SKM-1 treated with dmso at 0.1 percent for 144 hours (cell line): ENCODE measurements around the gene UHMK1.
"Not testable (repeated sequence)": the region's sequence is repeated elsewhere in the genome, so short reads cannot be mapped to it uniquely, and the experiment has no call there.

ENCODE experiments used
- DNase-seq: peaks from one replicate; lab custom pipeline; 2025; ENCODE audit not compliant: unreplicated experiment; lab: John Stamatoyannopoulos, UW

The UHMK1 gene

DNA sequence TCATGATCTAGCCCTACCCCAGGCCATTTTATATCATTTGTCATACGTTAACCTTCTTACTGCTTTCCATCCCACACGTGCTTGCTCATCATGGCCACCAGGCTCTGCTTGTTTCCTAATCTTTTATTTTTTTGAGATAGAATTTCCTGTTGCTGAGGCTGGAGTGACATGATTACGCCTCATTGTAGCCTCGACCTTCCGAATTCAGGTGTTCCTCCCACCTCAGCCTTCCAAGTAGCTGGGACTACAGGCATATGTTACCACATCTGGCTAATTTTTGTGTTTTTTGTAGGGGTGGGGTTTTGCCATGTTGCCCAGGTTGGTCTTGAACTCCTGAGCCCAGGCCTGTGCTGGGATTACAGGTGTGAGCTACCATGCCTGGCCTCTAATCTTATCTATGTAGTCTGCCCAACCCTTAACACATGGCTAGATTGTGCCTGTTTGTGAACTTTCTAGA, 67.2 kb downstream of the UHMK1 start:
- DNase-seq, result no peak

DNA sequence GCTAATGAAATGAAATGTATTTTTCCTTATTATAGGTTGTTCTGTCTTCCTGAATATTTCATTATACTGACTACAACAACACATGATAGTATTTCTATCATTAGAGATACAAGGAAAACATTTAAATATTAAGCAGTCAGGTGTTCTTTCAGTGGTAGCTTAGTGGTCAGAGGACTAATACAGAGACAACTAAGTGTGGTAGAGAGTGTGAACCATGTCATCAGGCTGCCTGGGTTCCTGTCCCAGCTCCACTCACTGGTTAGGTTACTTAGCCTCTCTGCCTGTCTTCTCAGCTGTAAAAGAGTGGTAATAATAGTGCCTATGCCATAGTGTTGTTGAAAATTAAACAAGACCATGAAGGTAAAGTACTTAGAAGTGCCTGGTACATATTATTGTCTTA, 67.8 kb downstream of the UHMK1 start:
- no peak for DNase-seq

DNA sequence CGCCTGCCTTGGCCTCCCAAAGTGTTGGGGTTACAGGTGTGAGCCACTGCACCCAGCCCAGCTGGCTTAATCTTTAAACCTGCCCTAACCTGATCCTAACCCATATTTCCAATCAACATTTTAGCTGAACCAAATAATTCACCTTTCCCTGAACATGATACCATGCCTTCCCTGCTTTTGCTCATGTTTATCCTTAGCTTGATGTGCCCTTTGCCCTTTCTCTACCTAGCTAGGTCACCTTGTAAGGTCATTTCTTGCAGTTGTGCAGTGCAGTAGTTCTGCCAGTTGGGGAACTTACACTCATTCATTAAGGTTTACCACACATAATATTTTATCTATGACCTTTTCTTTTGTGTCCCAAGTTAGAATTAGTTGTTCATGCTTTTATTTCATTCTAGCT, 69.3 kb downstream of the UHMK1 start:
- no peak for DNase-seq

DNA sequence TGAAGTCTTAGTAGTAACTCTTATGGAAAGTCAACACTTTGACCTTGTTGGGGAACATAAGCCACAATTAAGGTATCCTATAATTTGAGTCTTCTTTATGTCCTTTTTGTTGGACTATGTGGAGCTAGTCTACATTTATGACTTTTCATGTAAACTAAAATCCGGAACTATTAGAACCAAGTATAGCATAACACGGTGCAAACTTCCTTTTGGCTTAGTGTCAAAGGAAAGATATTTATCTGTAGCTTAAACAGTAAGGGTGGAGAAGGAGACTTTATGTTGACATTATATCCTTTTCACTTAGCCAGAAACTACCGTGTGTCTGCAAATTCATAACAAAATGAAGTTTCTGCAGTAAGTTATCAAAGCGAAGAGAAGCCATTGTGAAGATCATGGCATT, 71.2 kb downstream of the UHMK1 start:
- no peak for DNase-seq

DNA sequence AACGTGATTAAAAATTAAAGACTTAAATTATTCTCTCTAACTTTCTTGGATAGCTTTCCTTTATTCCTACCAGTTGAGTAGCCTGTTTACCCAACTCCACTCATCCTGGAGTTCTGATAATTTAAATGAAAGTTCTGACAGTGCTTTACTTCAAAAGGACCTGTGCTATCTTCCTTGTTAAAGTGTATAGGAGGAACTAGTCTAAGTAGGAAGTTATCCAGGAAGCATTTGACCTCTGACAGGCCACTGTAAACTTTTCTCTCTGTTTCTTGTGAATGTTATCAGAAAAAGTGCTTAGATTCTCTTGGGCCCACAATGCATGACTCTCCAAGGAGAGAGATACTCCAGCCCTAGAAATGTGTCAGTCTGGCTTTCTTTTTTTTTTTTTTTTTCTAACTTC, 73.1 kb downstream of the UHMK1 start:
- peak; percentile 50 for DNase-seq

DNA sequence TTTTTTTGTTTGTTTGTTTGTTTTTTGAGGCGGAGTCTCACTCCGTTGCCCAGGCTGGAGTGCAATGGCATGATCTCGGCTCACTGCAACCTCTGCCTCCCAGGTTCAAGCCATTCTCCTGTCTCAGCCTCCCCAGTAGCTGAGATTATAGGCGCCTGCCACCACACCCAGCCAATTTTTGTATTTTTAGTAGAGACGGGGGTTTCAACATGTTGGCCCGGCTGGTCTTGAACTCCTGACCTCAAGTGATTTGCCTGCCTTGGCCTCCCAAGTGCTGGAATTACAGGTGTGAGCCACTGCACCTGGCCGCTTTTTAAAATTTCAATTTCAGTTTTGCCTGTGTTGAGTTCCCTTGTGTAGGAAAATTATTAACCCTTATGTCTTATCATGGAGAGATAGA, 73.5 kb downstream of the UHMK1 start:
- DNase-seq, result not testable (repeated sequence)

DNA sequence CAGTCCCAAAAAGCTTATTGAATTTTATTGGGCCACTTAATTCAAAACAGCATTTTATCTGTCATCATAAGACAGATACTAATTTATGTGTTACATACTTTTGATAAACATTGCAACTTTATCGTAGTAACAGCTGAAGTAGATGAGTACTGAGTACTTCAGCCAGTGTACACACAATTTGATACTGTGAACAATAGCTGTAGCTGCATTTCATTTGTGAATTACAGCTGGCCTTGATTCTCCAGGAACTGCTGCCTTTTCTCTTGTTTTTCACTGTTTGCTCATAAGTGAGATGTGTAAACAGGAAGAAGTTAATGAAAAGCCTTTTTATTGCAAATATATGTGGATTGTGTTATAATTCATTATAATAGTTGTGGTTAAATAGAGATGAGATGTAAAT, 74.1 kb downstream of the UHMK1 start:
- DNase-seq, result no peak

DNA sequence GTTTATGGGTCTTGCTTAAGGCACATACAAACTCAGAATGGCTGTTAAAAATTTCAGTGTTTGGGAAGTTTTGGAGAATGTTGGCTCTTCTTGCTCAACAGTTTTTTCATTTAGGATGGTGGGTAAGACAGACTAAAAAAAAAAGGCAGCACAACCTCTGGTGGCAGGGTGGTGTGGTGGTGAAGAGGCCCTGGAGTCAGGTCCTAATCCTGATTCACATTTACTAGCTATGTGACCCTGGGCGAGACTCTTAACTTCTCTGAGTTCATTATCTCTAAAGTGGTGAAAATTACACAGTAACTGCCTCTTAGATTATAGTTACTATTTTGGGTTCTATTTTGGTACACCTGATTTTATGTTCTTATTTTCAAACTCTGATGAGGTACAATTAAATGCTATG, 75.5 kb downstream of the UHMK1 start:
- no peak for DNase-seq

DNA sequence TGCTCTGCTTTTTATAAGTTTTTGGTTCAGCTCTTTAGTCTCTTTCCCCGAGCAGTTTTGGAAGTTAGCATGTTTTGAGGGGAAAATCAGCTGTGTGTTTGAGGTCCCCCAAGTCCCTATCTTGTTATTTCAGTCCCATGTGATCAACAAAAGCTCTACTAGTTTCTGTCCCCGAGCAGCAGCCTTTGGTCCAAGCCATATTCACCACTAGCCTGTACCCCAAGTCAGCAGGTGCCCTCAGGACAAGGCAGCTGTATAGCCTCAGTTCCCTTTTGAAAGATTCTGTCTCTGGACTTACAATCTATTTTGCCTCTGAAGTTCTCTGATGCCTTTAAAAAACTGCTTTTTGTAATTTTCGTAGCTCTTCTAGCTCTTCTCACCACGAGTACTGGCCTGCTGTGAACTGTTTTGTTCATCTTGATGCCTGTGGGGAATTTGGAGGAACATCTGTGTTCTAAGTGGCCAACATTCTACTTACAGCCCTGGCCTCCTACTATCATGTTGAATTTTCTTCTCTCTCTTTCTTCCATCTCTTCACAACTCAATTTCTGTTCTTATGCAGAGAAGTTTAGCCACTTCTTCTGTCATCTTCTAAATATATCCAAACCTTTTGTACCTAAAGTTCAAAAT, 80.6 kb downstream of the UHMK1 start:
- no peak for DNase-seq

DNA sequence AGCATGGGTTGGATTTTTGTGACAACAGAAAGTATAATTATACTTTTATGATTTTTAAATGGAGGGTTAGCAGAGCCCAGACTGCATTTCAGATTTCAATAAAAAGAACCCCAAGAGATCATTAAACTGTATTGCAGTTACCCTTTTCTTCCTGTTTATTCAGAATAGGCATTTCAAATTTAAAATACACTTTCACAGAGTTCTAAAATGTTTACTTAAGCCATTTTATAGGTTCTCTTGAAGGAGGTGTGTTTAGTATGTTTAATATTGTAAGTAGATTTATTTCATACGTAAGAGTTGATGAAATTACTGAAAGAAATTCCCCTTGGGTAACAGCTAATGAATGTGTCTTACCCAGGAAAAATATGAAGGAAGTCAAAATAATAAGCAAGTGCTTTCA, 81.3 kb downstream of the UHMK1 start:
- no peak for DNase-seq
